ENCODE measurements around the gene DNAH14.
"Not testable (repeated sequence)": the region's sequence is repeated elsewhere in the genome, so short reads cannot be mapped to it uniquely, and the experiment has no call there.

Gene DNAH14

GRCh38 chr1:224922404-224923164 lies 6.9 kb upstream of the DNAH14 start:
- no peak for DNase-seq (ENCODE audit: low read depth)

- DNase-seq (ENCODE audit: low read depth): no peak
These were observed 5.7 kb upstream of the DNAH14 start for GRCh38 chr1:224923726-224924125.

DNA sequence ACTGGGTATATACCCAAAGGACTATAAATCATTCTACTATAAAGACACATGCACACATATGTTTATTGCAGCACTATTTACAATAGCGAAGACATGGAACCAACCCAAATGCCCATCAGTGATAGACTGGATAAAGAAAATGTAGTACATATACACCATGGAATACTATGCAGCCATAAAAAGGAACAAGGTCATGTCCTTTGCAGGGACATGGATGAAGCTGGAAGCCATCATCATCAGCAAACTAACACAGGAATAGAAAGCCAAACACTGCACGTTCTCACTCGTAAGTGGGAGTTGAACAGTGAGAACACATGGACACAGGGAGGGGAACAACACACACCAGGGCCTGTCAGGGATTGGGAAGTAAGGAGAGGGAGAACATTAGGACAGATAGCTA lies 1.8 kb upstream of the DNAH14 start:
- not testable (repeated sequence) for DNase-seq (ENCODE audit: low read depth)

- no peak for DNase-seq (ENCODE audit: low read depth)
These were observed 569 bp upstream of the DNAH14 start for GRCh38 chr1:224928906-224929305.

DNA sequence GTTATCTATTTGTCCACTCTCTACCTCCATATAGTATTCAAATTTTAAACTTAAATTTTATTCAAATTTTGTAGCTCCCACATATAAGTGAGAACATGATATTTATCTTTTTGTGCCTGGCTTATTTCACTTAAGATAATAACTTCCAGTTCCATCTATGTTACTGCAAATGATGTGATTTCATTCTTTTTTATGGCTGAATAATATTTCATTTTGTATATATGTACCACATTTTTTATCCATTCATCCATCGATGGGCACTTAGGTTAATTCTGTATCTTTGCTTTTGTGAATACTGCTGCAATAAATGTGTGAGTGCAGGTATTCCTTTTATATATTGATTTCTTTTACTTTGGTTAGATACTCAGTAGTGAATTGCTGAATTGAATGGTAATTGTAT lies 2.1 kb downstream of the DNAH14 start:
- DNase-seq (ENCODE audit: low read depth): no peak

DNA sequence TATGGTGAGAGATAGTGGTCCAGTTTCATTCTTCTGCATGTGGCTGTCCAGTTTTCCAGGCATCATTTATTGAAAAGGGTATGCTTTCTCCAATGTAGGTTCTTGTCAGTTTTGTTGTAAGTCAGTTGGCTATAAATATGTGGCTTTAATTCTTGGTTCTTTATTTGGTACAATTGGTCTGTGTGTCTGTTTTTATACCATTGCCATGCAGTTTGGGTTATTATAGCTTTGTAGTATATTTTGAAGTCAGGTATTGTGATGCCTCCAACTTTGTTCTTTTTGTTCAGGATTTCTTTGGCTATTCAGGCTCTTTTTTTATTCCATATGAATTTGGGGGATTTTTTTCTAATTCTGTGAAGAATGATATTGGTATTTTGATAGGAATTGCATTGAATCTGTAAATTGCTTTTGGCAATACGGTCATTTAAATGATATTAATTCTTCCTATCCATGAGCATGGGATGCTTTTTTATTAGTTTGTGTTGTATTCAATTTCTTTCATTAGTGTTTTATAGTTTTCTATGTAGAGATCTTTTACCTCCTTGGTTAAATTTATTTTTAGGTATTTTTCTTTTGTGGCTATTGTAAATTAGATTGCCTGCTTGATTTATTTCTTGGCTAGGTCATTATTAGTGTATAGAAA lies 3.3 kb downstream of the DNAH14 start:
- DNase-seq (ENCODE audit: low read depth): no peak

GRCh38 chr1:224933584-224933983 lies 4.1 kb downstream of the DNAH14 start:
- no peak for DNase-seq (ENCODE audit: low read depth)

GRCh38 chr1:224938652-224939051 lies 9.2 kb downstream of the DNAH14 start:
- no peak for DNase-seq (ENCODE audit: low read depth)

DNA sequence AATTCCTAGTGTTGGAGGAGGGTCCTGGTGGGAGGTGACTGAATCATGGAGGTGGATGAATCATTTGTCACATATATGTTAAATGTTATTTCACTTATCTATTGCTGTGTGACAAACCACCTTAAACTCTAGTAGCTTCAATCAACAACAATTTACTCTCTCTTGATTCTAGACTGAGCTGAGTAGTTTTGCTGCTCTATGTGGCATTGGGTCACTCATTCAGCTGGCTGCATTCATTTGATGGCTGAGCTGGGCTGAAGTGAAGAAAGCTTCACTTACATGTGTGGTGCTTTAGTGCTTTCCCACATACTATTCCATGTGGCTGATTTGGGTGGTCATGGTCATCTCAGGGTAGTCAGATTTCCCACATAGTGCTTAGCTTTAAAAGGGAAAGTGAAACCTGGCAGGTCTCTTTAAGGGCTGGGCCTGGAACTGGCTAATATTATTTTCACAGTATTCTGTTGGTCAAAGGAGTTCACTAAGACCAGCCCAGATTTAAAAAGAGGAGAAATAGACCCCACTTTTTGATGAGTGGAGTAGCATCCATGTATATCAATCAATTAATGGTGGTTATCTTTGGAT lies 10.5 kb downstream of the DNAH14 start:
- DNase-seq (ENCODE audit: low read depth): no peak

GRCh38 chr1:224940735-224941134 lies 11.3 kb downstream of the DNAH14 start:
- not testable (repeated sequence) for DNase-seq (ENCODE audit: low read depth)

DNA sequence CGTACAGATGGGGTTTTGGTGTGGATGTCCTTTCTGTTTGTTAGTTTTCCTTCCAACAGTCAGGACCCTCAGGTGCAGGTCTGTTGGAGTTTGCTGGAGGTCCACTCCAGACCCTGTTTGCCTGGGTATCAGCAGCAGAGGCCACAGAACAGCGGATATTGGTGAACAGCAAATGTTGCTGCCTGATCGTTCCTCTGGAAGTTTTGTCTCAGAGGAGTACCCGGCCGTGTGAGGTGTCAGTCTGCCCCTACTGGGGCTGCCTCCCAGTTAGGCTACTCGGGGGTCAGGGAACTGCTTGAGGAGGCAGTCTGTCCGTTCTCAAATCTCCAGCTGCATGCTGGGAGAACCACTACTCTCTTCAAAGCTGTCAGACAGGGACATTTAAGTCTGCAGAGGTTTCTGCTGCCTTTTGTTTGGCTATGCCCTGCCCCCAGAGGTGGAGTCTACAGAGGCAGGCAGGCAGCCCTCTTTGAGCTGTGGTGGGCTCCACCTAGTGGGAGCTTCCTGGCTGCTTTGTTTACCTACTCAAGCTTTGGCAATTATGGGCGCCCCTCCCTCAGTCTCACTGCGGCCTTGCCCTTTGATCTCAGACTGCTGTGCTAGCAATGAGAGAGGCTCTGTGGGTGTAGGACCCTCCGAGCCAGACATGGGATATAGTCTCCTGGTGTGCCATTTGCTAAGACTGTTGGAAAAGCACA lies 16.3 kb downstream of the DNAH14 start:
- not testable (repeated sequence) for DNase-seq (ENCODE audit: low read depth)

DNA sequence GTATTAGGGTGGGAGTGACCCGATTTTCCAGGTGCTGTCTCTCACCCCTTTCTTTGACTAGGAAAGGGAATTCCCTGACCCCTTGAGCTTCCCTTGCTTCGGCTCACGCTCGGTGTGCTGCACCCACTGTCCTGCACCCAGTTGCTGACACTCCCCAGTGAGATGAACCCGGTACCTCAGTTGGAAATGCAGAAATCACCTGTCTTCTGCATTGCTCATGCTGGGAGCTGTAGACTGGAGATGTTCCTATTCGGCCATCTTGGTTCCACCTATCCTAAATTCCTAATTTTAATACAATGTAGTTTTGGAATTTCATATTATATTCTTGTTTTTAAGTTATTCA lies 16.8 kb downstream of the DNAH14 start:
- DNase-seq (ENCODE audit: low read depth): not testable (repeated sequence)

GRCh38 chr1:224957696-224958095 lies 28.2 kb downstream of the DNAH14 start:
- no peak for DNase-seq (ENCODE audit: low read depth)

DNA sequence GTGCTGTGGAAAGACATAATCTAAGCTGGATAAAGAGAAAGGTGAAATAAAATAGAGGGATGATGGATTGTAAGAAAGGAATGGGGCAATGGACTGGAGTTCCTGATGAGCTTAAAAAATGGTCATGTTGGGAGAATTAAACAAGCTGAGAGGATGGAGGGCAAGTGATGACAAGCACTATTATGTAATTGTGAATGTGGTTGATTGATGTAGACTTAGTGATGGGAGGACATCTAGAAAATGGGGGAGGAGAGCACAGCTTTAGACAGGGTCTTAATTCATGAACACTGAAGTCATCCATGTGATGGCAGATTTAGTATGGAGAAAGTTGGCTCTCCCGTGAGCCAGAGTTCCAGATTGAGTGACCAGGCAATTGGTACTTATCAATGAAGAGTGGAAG lies 29.0 kb downstream of the DNAH14 start:
- no peak for DNase-seq (ENCODE audit: low read depth)

DNA sequence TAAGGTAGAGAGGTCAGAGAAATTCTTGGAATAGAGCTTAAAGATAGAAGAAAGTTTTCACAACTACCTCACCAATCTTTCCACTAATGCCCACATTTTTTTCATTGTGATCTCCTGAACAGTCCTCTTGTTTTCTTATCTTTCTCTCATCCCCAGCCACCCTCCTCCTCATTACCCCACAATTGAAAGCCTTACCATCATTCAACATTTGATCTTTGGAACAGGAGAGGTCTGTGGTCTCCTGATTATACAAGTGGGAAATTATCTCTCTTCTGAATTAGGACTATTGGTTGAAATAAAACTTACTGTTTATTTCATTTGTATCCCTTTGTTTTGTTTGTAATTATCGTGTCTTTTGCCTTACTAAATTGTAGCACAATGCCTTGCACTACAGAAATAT lies 29.6 kb downstream of the DNAH14 start:
- DNase-seq (ENCODE audit: low read depth): no peak

GRCh38 chr1:224959656-224960055 lies 30.2 kb downstream of the DNAH14 start:
- DNase-seq (ENCODE audit: low read depth): no peak

- no peak for DNase-seq (ENCODE audit: low read depth)
These were observed 50.7 kb downstream of the DNAH14 start for GRCh38 chr1:224980181-224980580.

DNA sequence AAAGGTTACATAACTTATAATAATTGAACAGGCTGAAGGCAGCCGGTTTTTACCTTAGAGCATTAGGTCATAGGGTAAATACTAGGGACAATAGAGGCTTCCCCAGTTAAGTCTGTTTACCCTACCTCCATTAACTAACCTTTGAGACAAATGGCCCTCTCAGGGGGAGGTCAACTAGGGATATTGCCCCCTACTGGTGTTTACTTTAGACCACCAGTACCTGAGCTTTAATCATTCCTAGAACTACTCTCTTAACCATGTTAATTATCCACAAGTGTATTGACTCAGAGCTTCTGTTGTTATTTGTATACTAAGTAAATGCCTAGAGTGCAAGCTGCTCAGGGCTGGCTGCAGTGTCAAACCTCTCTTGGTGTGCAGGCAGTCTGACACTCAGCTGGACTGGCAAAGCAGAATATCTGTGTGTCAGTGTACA lies 52.5 kb downstream of the DNAH14 start:
- DNase-seq (ENCODE audit: low read depth): not testable (repeated sequence)

- no peak for DNase-seq (ENCODE audit: low read depth)
These were observed 58.6 kb downstream of the DNAH14 start for GRCh38 chr1:224988042-224988441.

DNA sequence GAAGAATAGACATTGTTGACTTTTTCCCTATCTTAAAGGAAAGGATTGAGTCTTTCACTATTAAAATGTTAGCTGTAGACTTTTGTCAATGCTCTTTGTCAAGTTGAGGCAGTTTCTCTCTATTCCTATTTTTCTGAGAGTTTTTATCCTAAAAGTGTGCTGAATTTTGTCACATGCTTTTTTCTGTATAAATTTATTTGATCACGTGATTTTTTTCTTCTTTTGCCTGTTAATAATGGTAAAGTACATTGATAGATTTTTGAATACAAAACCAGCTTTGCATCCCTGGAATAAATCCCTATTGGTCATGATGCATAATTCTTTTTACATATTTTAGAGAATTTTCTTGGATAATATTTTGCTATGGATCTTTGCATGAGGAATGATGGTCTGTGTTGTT lies 60.1 kb downstream of the DNAH14 start:
- DNase-seq (ENCODE audit: low read depth): no peak

DNA sequence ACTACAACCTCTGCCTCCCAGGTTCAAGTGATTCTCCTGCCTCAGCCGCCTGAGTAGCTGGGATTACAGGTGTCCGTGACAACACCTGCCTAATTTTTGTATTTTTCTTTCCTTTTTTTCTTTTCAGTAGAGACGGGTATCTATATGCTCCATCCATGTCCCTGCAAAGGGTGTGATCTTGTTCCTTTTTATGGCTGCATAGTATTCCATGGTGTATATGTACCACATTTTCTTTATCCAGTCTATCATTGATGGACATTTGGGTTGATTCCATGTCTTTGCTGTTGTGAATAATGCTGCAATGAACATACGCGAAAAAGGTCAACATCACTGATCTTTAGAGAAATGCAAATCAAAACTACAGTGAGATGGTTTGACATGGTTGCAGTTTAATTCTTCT lies 62.1 kb downstream of the DNAH14 start:
- not testable (repeated sequence) for DNase-seq (ENCODE audit: low read depth)

DNA sequence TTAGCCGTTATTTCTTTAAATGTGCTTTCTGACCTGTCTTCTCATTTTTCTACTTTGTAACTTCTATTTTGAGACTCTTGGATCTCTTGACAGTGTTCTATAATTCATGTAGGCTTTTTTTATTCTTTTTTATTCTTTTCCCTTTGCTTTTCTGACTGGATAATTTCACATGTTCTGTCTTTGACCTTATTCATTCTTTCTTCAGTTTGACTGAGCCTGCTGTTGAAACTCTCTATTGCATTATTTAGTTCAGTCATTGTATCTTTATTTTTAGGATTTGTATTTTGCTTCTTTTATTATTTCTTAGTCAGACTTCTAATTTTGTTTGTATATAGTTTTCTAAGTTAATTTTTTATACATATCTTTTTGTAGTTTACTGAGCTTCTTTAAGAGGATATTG lies 66.1 kb downstream of the DNAH14 start:
- no peak for DNase-seq (ENCODE audit: low read depth)

GRCh38 chr1:224996266-224996665 lies 66.8 kb downstream of the DNAH14 start:
- no peak for DNase-seq (ENCODE audit: low read depth)
